HG02571 (cell line): ENCODE measurements around the gene ISM1.
"Not testable (repeated sequence)": the region's sequence is repeated elsewhere in the genome, so short reads cannot be mapped to it uniquely, and the experiment has no call there.

Experiments used
- ATAC-seq: cut with Tn5 transposase; IDR thresholded peaks from one replicate; pipeline ENCODE4 v1.9.1; 2021; ENCODE audit warnings: mild to moderate bottlenecking, moderate library complexity; ENCODE audit not compliant: unreplicated experiment

ISM1 gene

GRCh38 chr20:13221313-13221672, 219 bp downstream of the ISM1 start:
- ATAC-seq, result no peak

- ATAC-seq, result peak; percentile 85
Measured at GRCh38 chr20:13221673-13222318, 722 bp downstream of the ISM1 start.

- no peak for ATAC-seq
Measured at GRCh38 chr20:13222319-13222716, 1.2 kb downstream of the ISM1 start.

GRCh38 chr20:13223736-13224520, 2.9 kb downstream of the ISM1 start:
- ATAC-seq, result no peak

GRCh38 chr20:13226367-13226766, 5.3 kb downstream of the ISM1 start:
- ATAC-seq, result no peak

- ATAC-seq, result no peak
Measured at GRCh38 chr20:13228771-13229170, 7.7 kb downstream of the ISM1 start.

GRCh38 chr20:13229538-13229937, 8.5 kb downstream of the ISM1 start:
- no peak for ATAC-seq

GRCh38 chr20:13231031-13231752, 10.1 kb downstream of the ISM1 start:
- no peak for ATAC-seq

- no peak for ATAC-seq
Measured at GRCh38 chr20:13232999-13233398, 11.9 kb downstream of the ISM1 start.

- no peak for ATAC-seq
Measured at GRCh38 chr20:13234961-13235360, 13.9 kb downstream of the ISM1 start.

GRCh38 chr20:13236360-13236759, 15.3 kb downstream of the ISM1 start:
- ATAC-seq, result not testable (repeated sequence)

- ATAC-seq, result no peak
Measured at GRCh38 chr20:13236990-13237720, 16.1 kb downstream of the ISM1 start.

- no peak for ATAC-seq
Measured at GRCh38 chr20:13238001-13238653, 17.1 kb downstream of the ISM1 start.

- ATAC-seq, result no peak
Measured at GRCh38 chr20:13243826-13244376, 22.8 kb downstream of the ISM1 start.

- no peak for ATAC-seq
Measured at GRCh38 chr20:13245250-13245723, 24.2 kb downstream of the ISM1 start.

- no peak for ATAC-seq
Measured at GRCh38 chr20:13249118-13249797, 28.2 kb downstream of the ISM1 start.

GRCh38 chr20:13249798-13250170, 28.7 kb downstream of the ISM1 start:
- ATAC-seq, result no peak

- ATAC-seq, result no peak
Measured at GRCh38 chr20:13250251-13250650, 29.2 kb downstream of the ISM1 start.

- ATAC-seq, result no peak
Measured at GRCh38 chr20:13251106-13251903, 30.2 kb downstream of the ISM1 start.
